GM23338 (cell line): ENCODE data around the gene CNGA4. TPM values are rescaled to one million over a fixed set of nuclear protein-coding genes. Genes with fewer than 3 reads are reported as not detected.

Experiments used
- ATAC-seq: fragments of 200-7000 bp; cut with Tn5 transposase; 3 replicates; pipeline ENCODE4 v1.9.1; 2020
- DNase-seq: peaks from one replicate; pipeline ENCODE4 v3.0.0-alpha.2; 2015; ENCODE audit warnings: low spot score
- H2AFZ ChIP-seq: fragments of 200-600 bp; sonication (generic); 2 replicates; pipeline ENCODE4 v1.8.0; 2016; ENCODE audit warnings: antibody characterized with exemption, mild to moderate bottlenecking, moderate library complexity
- H3F3A ChIP-seq: fragments of 200-600 bp; sonication (generic); replicated peaks from 2 replicates; pipeline ENCODE4 v1.8.0; 2017; ENCODE audit warnings: antibody characterized with exemption, mixed run types, low read depth
- H3K27ac ChIP-seq: fragments of 200-600 bp; sonication (generic); 2 replicates; pipeline ENCODE4 v1.6.1; 2016; ENCODE audit warnings: low read depth
- H3K27me3 ChIP-seq: fragments of 200-600 bp; sonication (generic); 2 replicates; pipeline ENCODE4 v1.8.0; 2016; ENCODE audit warnings: mild to moderate bottlenecking, mixed run types, moderate library complexity; ENCODE audit not compliant: insufficient read depth
- H3K36me3 ChIP-seq: fragments of 200-600 bp; sonication (generic); 2 replicates; pipeline ENCODE4 v1.8.0; 2016; ENCODE audit warnings: mild to moderate bottlenecking; ENCODE audit not compliant: insufficient read depth
- H3K4me1 ChIP-seq: fragments of 200-600 bp; sonication (generic); 2 replicates; pipeline ENCODE4 v1.8.0; 2016; ENCODE audit warnings: mild to moderate bottlenecking, moderate library complexity; ENCODE audit not compliant: insufficient read depth
- H3K4me2 ChIP-seq: fragments of 200-600 bp; sonication (generic); 2 replicates; pipeline ENCODE4 v1.7.1; 2017; ENCODE audit warnings: mixed run types
- H3K4me3 ChIP-seq: fragments of 200-600 bp; sonication (generic); 2 replicates; pipeline ENCODE4 v1.6.1; 2016; ENCODE audit warnings: mixed run types
- H3K79me2 ChIP-seq: fragments of 200-600 bp; sonication (generic); replicated peaks from 2 replicates; pipeline ENCODE4 v1.8.0; 2017; ENCODE audit warnings: mild to moderate bottlenecking; ENCODE audit not compliant: insufficient read depth
- H3K9me2 ChIP-seq: fragments of 200-600 bp; sonication (generic); 2 replicates; pipeline ENCODE4 v1.8.0; 2017; ENCODE audit not compliant: insufficient read depth
- H4K20me1 ChIP-seq: fragments of 200-600 bp; sonication (generic); replicated peaks from 2 replicates; pipeline ENCODE4 v1.8.0; 2017; ENCODE audit warnings: mild to moderate bottlenecking; ENCODE audit not compliant: insufficient read depth
- H3K27ac Mint-ChIP-seq: 2 replicates; pipeline ENCODE4 v1.8.0; 2020; ENCODE audit warnings: inconsistent platforms, mild to moderate bottlenecking, moderate library complexity, mixed read lengths
- H3K27me3 Mint-ChIP-seq: 3 replicates; pipeline ENCODE4 v1.8.0; 2022; ENCODE audit warnings: low read depth, mild to moderate bottlenecking, moderate library complexity, mixed read lengths, inconsistent platforms; ENCODE audit not compliant: insufficient read depth, poor library complexity
- H3K36me3 Mint-ChIP-seq: 3 replicates; pipeline ENCODE4 v1.8.0; 2021; ENCODE audit warnings: low read depth, mild to moderate bottlenecking, inconsistent platforms, moderate library complexity, mixed read lengths
- H3K4me1 Mint-ChIP-seq: 3 replicates; pipeline ENCODE4 v1.8.0; 2020; ENCODE audit warnings: mild to moderate bottlenecking, inconsistent platforms, mixed read lengths
- H3K4me3 Mint-ChIP-seq: 3 replicates; pipeline ENCODE4 v1.8.0; 2021; ENCODE audit warnings: moderate library complexity, mild to moderate bottlenecking, inconsistent platforms, mixed read lengths
- H3K9me3 Mint-ChIP-seq: 3 replicates; pipeline ENCODE4 v1.8.0; 2020; ENCODE audit warnings: moderate library complexity, mild to moderate bottlenecking, inconsistent platforms, mixed read lengths
- CREB1 ChIP-seq: fragments of 250-450 bp; sonication (Bioruptor Pico); IDR thresholded peaks from 2 replicates; pipeline ENCODE4 v1.5.0; 2020; ENCODE audit warnings: low read depth, mild to moderate bottlenecking, moderate library complexity
- EZH2 ChIP-seq: fragments of 200-600 bp; sonication (generic); IDR thresholded peaks from one replicate; pipeline ENCODE4 v1.8.0; 2017; ENCODE audit warnings: antibody characterized with exemption, mild to moderate bottlenecking, low read depth; ENCODE audit not compliant: unreplicated experiment
- EZH2phosphoT487 ChIP-seq: fragments of 200-600 bp; sonication (generic); IDR thresholded peaks from one replicate; pipeline ENCODE4 v1.8.1; 2018; ENCODE audit warnings: antibody characterized with exemption; ENCODE audit not compliant: unreplicated experiment
- JUNB ChIP-seq: IDR thresholded peaks from one replicate; pipeline ENCODE4 v1.6.1; 2016; ENCODE audit warnings: antibody characterized with exemption; ENCODE audit not compliant: unreplicated experiment
- NANOG ChIP-seq: IDR thresholded peaks from 2 replicates; pipeline ENCODE4 v1.6.1; 2016; ENCODE audit warnings: antibody characterized with exemption, borderline replicate concordance
- POLR2AphosphoS5 ChIP-seq: IDR thresholded peaks from 2 replicates; pipeline ENCODE4 v1.6.1; 2016; ENCODE audit warnings: antibody characterized with exemption, low read depth
- STAT1 ChIP-seq: IDR thresholded peaks from one replicate; pipeline ENCODE4 v1.6.1; 2016; ENCODE audit warnings: antibody characterized with exemption; ENCODE audit not compliant: unreplicated experiment
- ZNF114 ChIP-seq: fragments of 250-450 bp; sonication (Bioruptor Pico); IDR thresholded peaks from 2 replicates; pipeline ENCODE4 v1.5.0; 2020; ENCODE audit warnings: mild to moderate bottlenecking, moderate library complexity
- ZNF331 ChIP-seq: fragments of 250-450 bp; sonication (Bioruptor Pico); IDR thresholded peaks from 2 replicates; pipeline ENCODE4 v1.5.0; 2020; ENCODE audit warnings: low read depth, mild to moderate bottlenecking, moderate library complexity
- polyA plus RNA-seq: library from polyadenylated mRNA; unstranded; fragments of >200 nt; fragmentation: Nextera tagmentation; extraction: Ambion mirVana; gene quantifications from 2 replicates; pipeline ENCODE4 v1.2.1, GENCODE V29; 2016
- total RNA-seq: library from RNA; depleted of rRNA; stranded (reverse); fragments of >200 nt; shearing (Covaris generic); gene quantifications from 2 replicates; pipeline ENCODE4 v1.2.3, GENCODE V29; 2014
- TF ChIP-seq, protein P1 (sequence below), 2 experiments: fragments of 200-600 bp in 1 of 2; sonication (generic) in 1 of 2; conservative IDR thresholded peaks; 2 replicates each; pipeline versions ENCODE4 v1.5.1 to v1.6.1; 2016 to 2017; ENCODE audit warnings: antibody characterized with exemption in 2 of 2, low read depth in 2 of 2, mild to moderate bottlenecking in 2 of 2, moderate library complexity in 1 of 2
- TF ChIP-seq, protein P2 (sequence below): fragments of 250-450 bp; sonication (Bioruptor Pico); IDR thresholded peaks from 2 replicates; pipeline ENCODE4 v1.5.0; 2020; ENCODE audit warnings: mild to moderate bottlenecking, moderate library complexity
- TF ChIP-seq, protein P3 (sequence below): IDR thresholded peaks from one replicate; pipeline ENCODE4 v1.6.1; 2018; ENCODE audit warnings: antibody characterized with exemption; ENCODE audit not compliant: unreplicated experiment
- TF ChIP-seq, protein P4 (sequence below): IDR thresholded peaks from 2 replicates; pipeline ENCODE4 v1.6.1; 2016; ENCODE audit warnings: antibody characterized with exemption

CNGA4 gene
- total and polyA plus RNA-seq, 2 experiments from 2014 or later, result 0.15 TPM; not detected in 1

DNA sequence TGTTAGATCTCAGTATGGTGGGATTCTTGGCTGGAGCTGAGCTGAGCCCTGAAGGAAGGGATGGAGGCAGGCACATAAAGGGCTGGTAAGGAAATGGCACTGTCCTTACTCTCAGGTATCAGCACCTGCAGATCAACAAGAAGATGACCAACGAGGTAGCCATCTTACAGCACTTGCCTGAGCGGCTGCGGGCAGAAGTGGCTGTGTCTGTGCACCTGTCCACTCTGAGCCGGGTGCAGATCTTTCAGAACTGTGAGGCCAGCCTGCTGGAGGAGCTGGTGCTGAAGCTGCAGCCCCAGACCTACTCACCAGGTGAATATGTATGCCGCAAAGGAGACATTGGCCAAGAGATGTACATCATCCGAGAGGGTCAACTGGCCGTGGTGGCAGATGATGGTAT lies 2.4 kb downstream of the CNGA4 start:
- Histone ChIP-seq H3K4me1 (no peaks in the 10 kb centered on the region), H3K27ac (no peak overlapping the region), H3F3A (no peaks in the 10 kb centered on the region), H3K27me3 (no peaks in the 10 kb centered on the region), H3K9me2 (no peaks in the 10 kb centered on the region), H3K4me3 (no peak overlapping the region), H3K4me2 (no peak overlapping the region), H3K36me3 (no peaks in the 10 kb centered on the region), H3K79me2 (no peaks in the 10 kb centered on the region), H2AFZ (no peak overlapping the region), H4K20me1 (no peaks in the 10 kb centered on the region)
- TF ChIP-seq, protein P1, sequence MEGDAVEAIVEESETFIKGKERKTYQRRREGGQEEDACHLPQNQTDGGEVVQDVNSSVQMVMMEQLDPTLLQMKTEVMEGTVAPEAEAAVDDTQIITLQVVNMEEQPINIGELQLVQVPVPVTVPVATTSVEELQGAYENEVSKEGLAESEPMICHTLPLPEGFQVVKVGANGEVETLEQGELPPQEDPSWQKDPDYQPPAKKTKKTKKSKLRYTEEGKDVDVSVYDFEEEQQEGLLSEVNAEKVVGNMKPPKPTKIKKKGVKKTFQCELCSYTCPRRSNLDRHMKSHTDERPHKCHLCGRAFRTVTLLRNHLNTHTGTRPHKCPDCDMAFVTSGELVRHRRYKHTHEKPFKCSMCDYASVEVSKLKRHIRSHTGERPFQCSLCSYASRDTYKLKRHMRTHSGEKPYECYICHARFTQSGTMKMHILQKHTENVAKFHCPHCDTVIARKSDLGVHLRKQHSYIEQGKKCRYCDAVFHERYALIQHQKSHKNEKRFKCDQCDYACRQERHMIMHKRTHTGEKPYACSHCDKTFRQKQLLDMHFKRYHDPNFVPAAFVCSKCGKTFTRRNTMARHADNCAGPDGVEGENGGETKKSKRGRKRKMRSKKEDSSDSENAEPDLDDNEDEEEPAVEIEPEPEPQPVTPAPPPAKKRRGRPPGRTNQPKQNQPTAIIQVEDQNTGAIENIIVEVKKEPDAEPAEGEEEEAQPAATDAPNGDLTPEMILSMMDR (conservative IDR thresholded peaks at IDR 0.05; ENCODE audit: low read depth in 2 of 2), result no peak
- TF ChIP-seq, protein P2, sequence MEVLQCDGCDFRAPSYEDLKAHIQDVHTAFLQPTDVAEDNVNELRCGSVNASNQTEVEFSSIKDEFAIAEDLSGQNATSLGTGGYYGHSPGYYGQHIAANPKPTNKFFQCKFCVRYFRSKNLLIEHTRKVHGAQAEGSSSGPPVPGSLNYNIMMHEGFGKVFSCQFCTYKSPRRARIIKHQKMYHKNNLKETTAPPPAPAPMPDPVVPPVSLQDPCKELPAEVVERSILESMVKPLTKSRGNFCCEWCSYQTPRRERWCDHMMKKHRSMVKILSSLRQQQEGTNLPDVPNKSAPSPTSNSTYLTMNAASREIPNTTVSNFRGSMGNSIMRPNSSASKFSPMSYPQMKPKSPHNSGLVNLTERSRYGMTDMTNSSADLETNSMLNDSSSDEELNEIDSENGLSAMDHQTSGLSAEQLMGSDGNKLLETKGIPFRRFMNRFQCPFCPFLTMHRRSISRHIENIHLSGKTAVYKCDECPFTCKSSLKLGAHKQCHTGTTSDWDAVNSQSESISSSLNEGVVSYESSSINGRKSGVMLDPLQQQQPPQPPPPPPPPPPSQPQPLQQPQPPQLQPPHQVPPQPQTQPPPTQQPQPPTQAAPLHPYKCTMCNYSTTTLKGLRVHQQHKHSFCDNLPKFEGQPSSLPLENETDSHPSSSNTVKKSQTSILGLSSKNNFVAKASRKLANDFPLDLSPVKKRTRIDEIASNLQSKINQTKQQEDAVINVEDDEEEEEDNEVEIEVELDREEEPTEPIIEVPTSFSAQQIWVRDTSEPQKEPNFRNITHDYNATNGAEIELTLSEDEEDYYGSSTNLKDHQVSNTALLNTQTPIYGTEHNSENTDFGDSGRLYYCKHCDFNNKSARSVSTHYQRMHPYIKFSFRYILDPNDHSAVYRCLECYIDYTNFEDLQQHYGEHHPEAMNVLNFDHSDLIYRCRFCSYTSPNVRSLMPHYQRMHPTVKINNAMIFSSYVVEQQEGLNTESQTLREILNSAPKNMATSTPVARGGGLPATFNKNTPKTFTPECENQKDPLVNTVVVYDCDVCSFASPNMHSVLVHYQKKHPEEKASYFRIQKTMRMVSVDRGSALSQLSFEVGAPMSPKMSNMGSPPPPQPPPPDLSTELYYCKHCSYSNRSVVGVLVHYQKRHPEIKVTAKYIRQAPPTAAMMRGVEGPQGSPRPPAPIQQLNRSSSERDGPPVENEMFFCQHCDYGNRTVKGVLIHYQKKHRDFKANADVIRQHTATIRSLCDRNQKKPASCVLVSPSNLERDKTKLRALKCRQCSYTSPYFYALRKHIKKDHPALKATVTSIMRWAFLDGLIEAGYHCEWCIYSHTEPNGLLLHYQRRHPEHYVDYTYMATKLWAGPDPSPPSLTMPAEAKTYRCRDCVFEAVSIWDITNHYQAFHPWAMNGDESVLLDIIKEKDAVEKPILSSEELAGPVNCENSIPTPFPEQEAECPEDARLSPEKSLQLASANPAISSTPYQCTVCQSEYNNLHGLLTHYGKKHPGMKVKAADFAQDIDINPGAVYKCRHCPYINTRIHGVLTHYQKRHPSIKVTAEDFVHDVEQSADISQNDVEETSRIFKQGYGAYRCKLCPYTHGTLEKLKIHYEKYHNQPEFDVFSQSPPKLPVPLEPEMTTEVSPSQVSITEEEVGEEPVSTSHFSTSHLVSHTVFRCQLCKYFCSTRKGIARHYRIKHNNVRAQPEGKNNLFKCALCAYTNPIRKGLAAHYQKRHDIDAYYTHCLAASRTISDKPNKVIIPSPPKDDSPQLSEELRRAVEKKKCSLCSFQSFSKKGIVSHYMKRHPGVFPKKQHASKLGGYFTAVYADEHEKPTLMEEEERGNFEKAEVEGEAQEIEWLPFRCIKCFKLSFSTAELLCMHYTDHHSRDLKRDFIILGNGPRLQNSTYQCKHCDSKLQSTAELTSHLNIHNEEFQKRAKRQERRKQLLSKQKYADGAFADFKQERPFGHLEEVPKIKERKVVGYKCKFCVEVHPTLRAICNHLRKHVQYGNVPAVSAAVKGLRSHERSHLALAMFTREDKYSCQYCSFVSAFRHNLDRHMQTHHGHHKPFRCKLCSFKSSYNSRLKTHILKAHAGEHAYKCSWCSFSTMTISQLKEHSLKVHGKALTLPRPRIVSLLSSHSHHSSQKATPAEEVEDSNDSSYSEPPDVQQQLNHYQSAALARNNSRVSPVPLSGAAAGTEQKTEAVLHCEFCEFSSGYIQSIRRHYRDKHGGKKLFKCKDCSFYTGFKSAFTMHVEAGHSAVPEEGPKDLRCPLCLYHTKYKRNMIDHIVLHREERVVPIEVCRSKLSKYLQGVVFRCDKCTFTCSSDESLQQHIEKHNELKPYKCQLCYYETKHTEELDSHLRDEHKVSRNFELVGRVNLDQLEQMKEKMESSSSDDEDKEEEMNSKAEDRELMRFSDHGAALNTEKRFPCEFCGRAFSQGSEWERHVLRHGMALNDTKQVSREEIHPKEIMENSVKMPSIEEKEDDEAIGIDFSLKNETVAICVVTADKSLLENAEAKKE (CRISPR knock-in tag), result no peak
- TF ChIP-seq, protein P3, sequence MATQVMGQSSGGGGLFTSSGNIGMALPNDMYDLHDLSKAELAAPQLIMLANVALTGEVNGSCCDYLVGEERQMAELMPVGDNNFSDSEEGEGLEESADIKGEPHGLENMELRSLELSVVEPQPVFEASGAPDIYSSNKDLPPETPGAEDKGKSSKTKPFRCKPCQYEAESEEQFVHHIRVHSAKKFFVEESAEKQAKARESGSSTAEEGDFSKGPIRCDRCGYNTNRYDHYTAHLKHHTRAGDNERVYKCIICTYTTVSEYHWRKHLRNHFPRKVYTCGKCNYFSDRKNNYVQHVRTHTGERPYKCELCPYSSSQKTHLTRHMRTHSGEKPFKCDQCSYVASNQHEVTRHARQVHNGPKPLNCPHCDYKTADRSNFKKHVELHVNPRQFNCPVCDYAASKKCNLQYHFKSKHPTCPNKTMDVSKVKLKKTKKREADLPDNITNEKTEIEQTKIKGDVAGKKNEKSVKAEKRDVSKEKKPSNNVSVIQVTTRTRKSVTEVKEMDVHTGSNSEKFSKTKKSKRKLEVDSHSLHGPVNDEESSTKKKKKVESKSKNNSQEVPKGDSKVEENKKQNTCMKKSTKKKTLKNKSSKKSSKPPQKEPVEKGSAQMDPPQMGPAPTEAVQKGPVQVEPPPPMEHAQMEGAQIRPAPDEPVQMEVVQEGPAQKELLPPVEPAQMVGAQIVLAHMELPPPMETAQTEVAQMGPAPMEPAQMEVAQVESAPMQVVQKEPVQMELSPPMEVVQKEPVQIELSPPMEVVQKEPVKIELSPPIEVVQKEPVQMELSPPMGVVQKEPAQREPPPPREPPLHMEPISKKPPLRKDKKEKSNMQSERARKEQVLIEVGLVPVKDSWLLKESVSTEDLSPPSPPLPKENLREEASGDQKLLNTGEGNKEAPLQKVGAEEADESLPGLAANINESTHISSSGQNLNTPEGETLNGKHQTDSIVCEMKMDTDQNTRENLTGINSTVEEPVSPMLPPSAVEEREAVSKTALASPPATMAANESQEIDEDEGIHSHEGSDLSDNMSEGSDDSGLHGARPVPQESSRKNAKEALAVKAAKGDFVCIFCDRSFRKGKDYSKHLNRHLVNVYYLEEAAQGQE, result no peak
- no peak for TF ChIP-seq ZNF331
- TF ChIP-seq, protein P4, sequence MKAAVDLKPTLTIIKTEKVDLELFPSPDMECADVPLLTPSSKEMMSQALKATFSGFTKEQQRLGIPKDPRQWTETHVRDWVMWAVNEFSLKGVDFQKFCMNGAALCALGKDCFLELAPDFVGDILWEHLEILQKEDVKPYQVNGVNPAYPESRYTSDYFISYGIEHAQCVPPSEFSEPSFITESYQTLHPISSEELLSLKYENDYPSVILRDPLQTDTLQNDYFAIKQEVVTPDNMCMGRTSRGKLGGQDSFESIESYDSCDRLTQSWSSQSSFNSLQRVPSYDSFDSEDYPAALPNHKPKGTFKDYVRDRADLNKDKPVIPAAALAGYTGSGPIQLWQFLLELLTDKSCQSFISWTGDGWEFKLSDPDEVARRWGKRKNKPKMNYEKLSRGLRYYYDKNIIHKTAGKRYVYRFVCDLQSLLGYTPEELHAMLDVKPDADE, result no peak
- TF ChIP-seq JUNB, result no peak
- no peak for TF ChIP-seq NANOG
- TF ChIP-seq EZH2, result no peak
- no peak for TF ChIP-seq POLR2AphosphoS5
- no peak for TF ChIP-seq ZNF114 (CRISPR knock-in tag)
- no peak for TF ChIP-seq CREB1 (CRISPR knock-in tag)
- no peak for TF ChIP-seq STAT1
- TF ChIP-seq EZH2phosphoT487, result no peak
- Mint-ChIP-seq H3K36me3 (no peaks in the 10 kb centered on the region), H3K4me3 (no peak overlapping the region), H3K9me3 (no peaks in the 10 kb centered on the region), H3K4me1 (peaks cover 11% of the 10 kb centered on the region), H3K27me3 (peaks cover 1% of the 10 kb centered on the region), H3K27ac (no peak overlapping the region)
- DNase-seq (no peak), ATAC-seq (no peak)
